Activated T-cell treated with anti-CD3 and anti-CD28 coated beads for 1 hour (primary cell): Measurements from ENCODE around the gene SDR42E2.
"Not testable (repeated sequence)": the region's sequence is repeated elsewhere in the genome, so short reads cannot be mapped to it uniquely, and the experiment has no call there.

ENCODE experiments used
- DNase-seq: peaks from one replicate; pipeline ENCODE4 v3.0.0-alpha.2; 2020; ENCODE audit warnings: low read depth

The SDR42E2 gene

DNA sequence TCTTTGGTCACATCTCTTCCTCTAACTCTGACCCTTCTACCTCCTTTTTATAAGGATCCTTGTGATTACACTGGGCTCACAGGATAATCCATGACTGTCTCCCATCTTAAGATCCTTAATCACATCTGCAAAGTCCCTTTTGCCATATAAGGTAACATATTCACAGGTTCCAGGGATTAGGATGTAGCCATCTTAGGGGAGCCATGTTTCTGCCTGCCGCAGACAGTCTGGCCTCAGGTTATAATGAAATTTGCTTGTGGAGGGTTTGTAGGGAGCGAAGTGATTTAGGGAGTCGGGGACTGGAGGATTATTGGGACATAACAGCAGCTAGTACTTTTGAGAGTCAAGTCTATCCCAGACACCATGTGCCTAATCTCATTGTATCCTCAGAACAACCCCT is 51.5 kb downstream of the SDR42E2 start:
- no peak for DNase-seq

DNA sequence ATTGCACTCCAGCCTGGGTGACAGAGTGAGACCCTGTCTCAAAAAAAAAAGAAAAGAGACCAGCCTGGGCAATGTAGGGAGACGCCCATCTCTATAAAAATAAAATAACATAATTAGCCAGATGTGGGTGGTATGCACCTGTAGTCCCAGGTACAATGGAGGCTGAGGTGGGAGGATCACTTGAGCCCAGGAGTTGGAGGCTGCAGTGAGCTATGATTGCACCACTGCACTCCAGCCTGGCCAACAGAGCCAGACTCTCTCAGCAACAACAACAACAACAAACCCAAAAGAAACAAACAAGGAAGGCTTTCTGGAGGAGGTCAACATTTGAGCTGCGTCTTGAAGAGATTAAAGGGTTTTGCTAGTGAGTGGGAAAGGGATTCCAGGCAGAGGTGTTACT is 52.1 kb downstream of the SDR42E2 start:
- no peak for DNase-seq

DNA sequence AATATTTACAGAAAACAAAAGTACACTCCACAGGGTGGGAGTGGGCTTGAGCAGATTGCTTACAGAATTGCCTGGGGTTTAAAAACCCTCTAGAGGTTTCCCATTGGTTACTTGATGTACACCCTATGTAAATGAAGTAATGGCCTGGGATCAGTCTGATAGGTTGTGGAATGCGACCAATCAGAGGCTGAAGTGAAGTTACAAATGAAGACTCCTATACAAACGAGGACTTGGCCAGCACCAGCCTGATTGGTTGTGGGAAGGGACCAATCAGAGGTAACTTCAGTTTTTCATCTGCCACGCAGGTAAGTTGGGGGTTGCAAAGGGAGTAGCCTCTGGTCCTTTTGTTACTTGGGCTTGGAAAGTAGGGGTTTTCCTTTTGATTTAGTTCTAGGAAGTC is 52.6 kb downstream of the SDR42E2 start:
- no peak for DNase-seq

DNA sequence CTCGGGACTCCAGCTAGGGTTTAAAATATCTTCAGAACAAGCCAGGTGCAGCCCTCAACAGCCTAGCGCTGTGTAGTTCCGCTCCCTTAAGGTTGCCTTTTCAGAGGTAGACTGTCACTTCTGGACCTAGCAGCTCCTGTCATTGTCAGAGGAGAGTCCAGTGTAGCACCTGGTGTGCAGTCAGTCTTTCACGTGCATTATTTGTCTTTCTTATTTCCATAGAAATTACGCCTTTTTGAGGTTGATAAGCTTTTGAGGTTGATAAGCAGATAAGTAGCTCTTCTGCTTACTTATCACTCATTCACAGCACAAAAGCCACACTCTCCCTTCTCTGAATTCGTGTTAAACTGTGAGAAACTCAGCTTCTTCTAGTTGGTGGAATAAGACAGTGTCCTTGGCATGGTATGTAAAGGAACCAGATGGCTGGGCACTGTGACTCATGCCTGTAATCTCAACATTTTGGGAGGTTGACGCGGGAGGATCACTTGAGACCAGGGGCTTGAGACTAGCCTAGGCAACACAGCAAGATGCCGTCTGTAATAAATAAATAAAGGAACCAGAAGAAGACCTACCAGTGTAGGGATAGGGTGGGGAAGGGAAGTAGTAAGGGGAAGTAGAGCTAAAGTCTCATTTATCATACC is 54.0 kb downstream of the SDR42E2 start:
- DNase-seq: no peak

DNA sequence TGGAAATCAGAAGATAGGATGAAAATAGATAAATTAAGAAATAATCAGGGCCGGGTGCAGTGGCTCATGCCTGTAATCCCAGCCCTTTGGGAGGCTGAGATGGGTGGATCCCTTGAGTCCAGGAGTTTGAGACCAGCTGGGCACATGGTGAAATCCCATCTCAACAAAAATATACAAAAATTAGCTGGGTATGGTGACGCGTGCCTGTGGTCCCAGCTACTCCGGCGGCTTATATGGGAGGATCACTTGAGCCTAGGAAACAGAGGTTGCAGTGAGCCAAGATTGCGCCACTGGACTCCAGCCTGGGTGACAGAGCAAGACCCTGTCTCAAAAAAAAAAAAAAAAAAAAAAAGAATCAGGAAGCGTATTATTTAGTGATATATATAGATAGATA is 54.5 kb downstream of the SDR42E2 start:
- not testable (repeated sequence) for DNase-seq

DNA sequence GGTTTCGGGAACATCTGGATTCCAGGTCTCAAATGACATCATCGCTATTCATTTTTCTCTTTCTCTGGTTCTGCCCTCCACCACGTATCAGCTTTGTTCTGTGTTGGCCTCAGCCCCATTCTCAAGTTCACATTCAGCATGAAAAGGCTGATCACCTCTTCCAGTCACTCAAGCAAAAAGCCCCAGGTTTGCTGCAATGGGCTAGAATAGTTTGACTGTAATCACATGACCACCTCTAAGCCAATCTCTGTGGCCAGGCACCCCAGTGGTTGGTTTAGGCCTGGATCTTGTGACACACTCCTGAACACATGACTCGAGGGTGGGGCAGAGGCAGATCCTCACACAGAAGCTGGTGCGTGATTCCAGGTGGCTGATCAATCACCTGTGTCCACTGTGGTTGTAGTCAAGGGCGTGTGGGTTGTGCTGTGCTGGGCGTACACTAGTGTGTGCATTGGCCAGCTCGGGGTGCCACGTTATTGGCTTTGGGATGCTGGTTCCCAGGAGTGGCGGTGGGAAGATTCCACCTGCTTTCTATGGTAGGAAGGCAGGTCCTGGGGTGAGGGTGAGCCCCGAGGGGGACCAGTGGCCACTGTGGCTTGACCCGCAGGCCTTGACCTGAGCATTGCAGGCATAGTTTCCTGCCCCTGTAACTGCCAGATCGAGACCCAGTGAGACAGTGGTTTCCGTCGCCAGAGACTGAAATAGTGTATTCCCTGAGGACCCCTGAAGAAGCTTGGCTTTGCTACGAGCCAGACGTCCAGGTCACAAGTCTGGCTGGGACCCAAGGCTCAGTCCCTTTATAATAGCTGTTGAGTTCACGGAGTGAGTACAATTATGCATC is 55.8 kb downstream of the SDR42E2 start:
- DNase-seq: no peak

DNA sequence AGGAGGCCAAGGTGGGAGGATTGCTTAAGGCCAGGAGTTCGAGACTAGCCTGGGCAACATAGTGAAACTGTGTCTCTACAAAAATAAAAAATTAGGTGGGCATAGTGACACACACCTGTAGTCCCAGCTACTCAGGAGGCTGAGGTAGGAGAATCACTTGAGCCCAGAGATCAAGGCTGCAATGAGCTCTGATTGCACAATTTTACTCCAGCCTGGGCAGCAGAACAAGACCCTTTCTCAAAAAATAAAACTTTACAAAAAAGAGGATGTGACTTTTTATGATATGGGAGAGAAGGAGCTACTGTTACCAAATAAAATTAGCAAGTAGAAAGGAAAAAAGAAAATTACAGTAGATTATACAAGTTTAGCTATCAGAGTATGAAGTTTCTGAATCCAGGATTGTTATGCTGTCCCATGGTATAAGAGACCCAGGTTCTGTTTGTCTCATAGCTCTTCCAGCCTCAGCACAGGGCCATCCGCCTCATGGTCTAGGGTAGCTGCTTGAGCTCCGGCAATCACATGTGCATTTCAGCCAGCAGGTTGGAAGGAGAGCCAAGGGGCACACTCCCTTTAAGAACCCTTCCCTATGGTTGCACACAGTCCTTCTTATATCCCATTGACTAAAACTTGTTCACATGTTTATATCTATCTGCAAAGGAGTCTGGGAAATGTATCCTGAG is 57.2 kb downstream of the SDR42E2 start:
- no peak for DNase-seq

DNA sequence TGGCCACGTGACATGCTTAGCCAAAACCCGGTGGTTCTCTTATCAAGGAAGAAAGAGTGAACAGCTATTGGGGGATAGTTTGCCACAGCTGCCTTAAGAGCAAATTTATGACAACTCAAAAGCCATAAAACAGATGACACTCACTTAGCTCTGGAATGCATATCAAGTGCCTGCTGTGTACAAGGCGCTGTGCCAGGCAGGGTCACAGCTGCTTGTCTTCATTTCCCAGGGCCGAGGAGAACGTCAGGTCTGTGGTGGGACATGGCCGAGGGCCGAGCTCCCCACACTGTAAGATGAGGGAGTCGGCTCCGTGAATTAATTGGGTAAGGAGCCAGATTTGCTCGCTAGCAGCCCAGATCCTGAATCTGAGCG is 57.7 kb downstream of the SDR42E2 start:
- DNase-seq: no peak

DNA sequence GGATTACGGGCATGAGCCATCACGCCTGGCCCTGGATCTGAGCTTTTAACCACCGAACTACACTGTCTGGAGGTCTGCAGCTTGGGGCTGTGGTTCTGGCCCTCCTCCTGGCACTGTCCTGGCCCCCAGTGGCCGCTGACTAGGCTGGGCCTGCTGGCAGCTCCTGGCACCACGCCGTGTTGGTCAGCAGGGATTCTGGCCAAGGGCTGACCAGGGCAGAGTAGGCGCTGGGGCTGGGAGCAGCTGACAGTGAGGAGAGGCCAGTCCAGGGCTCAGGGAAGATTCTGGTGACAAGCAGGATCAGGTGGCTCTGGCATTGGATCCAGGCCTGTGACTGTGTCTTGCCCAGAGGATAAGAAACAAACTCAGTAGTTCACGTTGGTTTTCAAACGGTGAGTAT is 58.4 kb downstream of the SDR42E2 start:
- DNase-seq: no peak

DNA sequence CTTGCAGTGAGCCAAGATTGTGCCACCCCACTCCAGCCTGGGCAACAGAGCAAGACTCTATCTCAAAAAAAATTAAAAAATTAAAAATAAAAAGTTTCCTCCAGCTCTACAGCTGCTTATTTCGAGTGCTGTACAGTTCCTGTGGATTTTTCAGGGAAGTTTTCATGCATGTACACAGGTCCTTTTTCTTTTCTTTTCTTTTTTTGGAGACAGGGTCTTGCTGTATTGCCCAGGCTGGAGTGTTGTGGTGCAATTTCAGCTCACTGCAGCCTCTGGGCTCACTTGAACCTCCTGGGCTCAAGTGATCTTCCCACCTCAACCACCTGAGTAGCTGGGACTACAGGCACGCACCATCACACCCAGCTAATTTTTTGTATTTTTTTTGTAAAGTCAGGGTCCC is 59.7 kb downstream of the SDR42E2 start:
- DNase-seq: no peak

DNA sequence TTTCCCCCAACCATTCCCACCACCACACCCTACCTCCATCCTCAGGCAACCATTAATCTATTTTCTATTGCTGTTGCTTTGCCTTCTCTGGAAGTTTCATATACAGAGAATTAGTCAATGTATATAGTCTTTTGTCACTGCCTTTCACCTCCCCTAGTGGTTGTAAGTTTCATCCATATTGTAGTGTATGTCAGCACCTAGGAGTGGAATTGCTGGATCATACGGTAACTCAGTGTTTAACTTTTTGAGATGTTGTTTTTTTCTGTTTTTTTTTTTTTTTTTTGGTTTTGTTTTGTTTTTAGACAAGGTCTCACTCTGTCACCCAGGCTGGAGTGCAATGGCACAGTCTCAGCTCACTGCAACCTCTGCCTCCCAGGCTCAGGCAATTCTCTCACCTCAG is 60.7 kb downstream of the SDR42E2 start:
- no peak for DNase-seq

DNA sequence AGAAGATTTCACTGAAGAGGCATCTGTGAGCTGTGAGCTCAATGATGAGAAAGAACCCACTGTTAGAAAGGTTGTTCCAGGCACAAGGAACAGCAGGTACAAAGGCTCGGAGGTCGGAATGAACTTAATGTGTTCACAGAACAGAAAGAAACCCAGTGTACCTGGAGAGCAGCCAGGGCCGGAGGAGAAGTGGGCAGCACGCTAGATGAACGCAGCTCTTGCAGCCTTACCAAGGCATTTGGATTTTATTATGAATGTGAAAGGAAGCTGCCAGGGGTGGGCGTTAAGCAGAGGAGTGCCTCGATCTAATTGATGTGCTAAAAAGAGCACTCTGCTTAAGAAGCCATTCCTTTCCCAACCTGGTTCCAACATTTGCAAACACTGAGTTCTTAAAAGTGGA is 62.8 kb downstream of the SDR42E2 start:
- DNase-seq: no peak

DNA sequence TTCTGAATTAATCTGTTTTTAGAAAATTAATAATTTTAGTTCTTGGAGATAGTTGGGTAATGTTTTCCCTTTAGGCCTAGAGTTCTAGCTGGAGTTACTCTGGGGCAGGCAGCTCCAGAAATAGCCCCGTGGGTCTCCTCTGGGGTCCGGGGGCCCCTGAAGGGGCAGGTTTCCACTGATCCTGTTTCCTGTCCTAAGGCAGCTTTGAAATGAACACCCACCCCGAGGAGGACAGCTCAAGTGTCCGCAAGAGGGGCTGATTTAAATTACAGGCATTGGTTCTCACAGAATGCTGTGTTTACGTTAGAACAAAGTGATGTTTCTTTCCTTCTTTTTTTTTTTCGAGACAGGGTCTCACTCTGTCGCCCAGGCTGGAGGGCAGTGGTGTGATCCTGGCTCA is 67.6 kb downstream of the SDR42E2 start:
- no peak for DNase-seq

DNA sequence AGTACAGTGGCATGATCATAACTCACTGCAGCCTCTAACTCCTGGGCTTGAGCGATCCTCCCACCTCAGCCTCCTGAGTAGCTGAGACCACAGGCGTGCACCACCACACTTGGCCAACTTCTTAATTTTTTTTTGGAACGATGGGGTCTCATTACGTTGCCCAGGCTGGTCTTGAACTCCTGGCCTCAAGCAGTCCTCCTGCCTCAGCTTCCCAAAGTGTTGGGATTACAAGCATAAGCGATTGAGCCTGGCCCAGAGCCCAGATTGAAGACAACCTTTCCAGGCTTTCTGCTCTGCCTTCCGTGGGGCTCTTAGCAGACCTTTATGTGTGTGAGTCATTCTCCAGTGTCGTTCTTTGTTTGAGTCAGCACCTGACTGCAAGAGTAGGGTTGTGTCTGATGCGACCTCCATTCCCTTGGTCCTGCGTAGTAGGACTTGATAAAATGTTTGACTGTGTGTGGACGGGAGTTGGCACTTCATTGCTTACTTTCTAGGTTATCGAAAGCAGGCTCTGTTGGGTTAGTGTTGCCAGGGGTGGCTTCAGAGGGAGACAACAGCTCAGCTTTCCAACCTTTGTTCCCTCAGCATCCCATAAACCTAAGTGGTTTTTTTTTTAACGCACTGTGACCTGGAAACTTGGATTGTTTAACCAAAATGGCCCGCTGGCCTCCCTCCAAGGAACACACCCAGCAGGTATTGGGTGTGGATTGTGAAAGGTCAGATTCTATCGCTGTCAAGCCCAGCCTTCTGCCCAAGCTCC is 70.2 kb downstream of the SDR42E2 start:
- no peak for DNase-seq

DNA sequence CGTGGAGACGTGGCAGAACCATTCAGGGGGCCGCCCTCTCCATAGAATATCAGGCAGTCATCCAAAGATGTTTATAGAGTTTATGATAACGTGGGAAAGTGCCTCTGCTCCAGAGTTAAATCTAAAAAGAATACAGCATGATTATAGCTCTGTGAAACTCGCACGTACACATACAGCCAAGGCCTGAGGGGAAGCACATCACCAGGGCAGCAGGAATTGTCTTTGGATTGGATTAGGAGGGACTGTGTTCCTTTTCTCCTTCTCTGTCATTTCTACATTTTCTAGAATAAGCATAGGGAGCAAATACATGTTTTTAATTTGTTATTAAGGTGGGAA is 70.7 kb downstream of the SDR42E2 start:
- DNase-seq: no peak

DNA sequence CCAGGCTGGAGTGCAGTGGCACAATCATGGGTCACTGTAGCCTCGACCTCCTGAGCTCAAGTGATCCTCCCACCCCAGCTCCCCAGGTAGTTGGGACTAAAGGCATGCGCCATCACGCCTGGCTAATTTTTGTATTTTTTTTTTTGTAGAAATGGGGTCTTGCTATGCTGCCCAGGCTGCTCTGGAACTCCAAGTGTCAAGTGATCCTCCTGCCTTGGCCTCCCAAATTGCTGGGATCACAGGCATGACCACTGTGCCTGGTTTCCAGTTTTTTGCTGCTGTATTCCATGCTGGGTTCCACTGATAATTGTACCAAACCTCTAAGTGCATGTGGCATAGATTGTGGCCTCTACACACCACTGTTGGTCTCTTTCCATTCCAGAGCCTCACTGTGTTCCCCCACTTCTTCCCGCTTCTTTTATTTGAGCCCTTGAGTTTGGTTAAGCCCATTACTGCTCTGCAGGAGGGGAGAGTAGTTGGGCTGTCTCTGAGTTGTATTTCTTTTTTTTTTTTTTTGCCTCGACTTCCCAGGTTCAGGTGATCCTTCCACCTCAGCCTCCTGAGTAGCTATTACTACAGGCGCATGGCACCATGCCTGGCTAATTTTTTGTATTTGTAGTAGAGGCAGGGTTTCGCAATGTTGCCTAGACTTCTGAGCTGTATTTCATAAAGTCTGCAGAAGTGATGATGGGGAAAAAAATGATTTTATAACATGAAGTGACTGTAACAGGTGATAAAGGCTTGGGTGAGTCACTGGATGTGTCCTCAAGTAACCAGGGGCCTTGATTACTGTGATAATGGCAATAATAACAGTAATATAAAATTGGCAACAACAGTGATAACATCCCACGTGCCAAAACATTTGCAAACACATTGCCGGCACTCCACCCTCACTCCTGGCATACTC is 73.8 kb downstream of the SDR42E2 start:
- no peak for DNase-seq

DNA sequence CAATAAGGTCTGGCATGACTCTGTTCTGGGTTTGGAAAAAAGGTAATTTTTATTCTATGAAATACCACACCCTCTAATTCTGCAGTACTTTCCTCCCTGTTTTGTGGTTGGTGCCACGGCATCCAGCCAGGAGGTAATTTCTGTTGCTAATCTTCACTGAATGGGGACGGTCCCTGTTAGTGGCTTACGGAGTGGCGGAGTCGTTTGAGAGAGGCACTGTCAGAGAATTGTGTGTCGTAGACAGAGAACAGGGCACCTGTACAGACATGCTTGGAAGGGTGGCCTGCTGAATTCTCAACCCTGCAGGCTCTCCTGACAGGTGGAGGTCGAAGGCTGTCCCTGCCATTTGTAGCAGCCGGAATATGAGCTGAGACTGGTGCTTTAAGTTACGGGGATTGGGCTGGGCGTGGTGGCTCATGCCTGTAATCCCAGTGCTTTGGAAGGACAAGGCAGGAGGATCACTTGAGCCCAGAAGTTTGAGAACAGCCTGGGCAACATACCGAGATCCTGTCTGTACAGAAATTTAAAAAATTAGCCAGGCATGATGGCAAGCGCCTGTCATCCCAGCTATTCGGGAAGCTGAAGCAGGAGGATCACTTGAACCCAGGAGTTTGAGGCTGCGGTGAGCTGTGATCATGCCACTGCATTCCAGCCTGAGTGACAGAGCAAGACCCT is 77.0 kb downstream of the SDR42E2 start:
- DNase-seq: no peak

DNA sequence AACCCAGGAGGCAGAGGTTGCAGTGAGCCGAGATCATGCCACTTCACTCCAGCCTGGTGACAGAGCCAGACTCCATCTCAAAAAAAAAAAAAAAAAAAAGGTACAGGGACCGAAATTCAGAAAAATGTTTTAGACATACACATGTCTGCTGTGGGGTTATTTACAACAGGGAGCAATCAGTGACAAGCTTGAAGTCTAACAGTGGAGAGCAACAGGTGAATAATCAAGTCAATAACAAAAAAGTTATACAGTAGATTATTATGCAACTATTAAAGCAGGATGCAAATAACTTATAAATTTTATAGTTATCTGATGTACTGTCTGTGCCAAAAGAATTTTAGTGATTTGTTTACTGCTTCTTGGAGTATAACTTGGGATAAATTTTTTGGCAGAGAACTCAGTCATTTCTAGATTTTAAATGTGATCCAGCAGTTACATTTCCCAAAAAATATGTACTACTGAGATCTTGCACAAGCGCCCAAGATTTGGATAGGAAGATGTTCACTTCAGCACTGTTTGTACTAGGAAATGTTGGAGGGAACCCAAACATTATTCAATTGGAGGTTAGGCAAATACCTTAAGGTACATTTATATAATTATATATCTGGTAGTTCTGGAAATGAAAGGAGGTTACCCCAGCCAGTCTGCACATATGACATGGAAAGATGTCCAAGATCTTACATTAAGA is 77.9 kb downstream of the SDR42E2 start:
- DNase-seq: no peak
